Coronary artery (tissue), 2 donors: ENCODE measurements around the gene MED17.
"Not testable (repeated sequence)": the region's sequence is repeated elsewhere in the genome, so short reads cannot be mapped to it uniquely, and the experiment has no call there.

Source experiments
- DNase-seq: peaks from one replicate; pipeline ENCODE4 v3.0.0-alpha.2; 2017; ENCODE audit warnings: low spot score
- H3K27ac ChIP-seq, 2 donors: fragments of 200-600 bp; sonication (generic); one replicate each; pipeline ENCODE4 v1.5.1; 2016 to 2019
- H3K4me3 ChIP-seq: fragments of 200-600 bp; sonication (generic); 2 replicates; pipeline ENCODE4 v1.5.1; 2016; ENCODE audit warnings: mild to moderate bottlenecking, moderate library complexity
- CTCF ChIP-seq: fragments of 200-600 bp; sonication (generic); IDR thresholded peaks from one replicate; pipeline ENCODE4 v1.5.1; 2019; ENCODE audit warnings: antibody characterized with exemption

Gene MED17

GRCh38 chr11:93746101-93746500, 38.0 kb upstream of the MED17 start:
- no peak for TF ChIP-seq CTCF
- no peak overlapping the region for H3K4me3 ChIP-seq
- DNase-seq: no peak
- peak overlapping the region in 1 of 2 donors; percentile 74 for H3K27ac ChIP-seq

GRCh38 chr11:93747122-93747521, 37.0 kb upstream of the MED17 start:
- H3K27ac ChIP-seq: no peak overlapping the region
- H3K4me3 ChIP-seq: no peak overlapping the region
- DNase-seq: no peak
- TF ChIP-seq CTCF: no peak

- TF ChIP-seq CTCF: no peak
- no peak for DNase-seq
- no peak overlapping the region for H3K27ac ChIP-seq
- H3K4me3 ChIP-seq: no peak overlapping the region
Observed at GRCh38 chr11:93751001-93751400, 33.1 kb upstream of the MED17 start.

- H3K27ac ChIP-seq: no peak overlapping the region
- no peak overlapping the region for H3K4me3 ChIP-seq
- TF ChIP-seq CTCF: no peak
- DNase-seq: no peak
Observed at GRCh38 chr11:93753241-93753640, 30.8 kb upstream of the MED17 start.

- no peak overlapping the region for H3K27ac ChIP-seq
- H3K4me3 ChIP-seq: no peak overlapping the region
- TF ChIP-seq CTCF: no peak
- DNase-seq: no peak
Observed at GRCh38 chr11:93756748-93757147, 27.3 kb upstream of the MED17 start.

- no peak overlapping the region for H3K27ac ChIP-seq
- no peak for TF ChIP-seq CTCF
- H3K4me3 ChIP-seq: no peak overlapping the region
- no peak for DNase-seq
Observed at GRCh38 chr11:93757301-93757700, 26.8 kb upstream of the MED17 start.

- H3K27ac ChIP-seq: no peak overlapping the region
- no peak for DNase-seq
- no peak overlapping the region for H3K4me3 ChIP-seq
- no peak for TF ChIP-seq CTCF
Observed at GRCh38 chr11:93757924-93758865, 25.9 kb upstream of the MED17 start.

- DNase-seq, H3K27ac ChIP-seq, H3K4me3 ChIP-seq: not testable (repeated sequence)
Observed at GRCh38 chr11:93759123-93759522, 25.0 kb upstream of the MED17 start.
